Muscle of leg (tissue), 11 donors: ENCODE data around the gene USF2. TPM values are rescaled to one million over a fixed set of nuclear protein-coding genes. Genes with fewer than 3 reads are reported as not detected.

Source experiments
- DNase-seq: peaks from one replicate; pipeline ENCODE4 v3.0.0; 2013
- H3K27ac ChIP-seq: one replicate; pipeline ENCODE4 v1.5.1; 2013; ENCODE audit warnings: mild to moderate bottlenecking, low read length, control low read depth
- H3K27me3 ChIP-seq: one replicate; pipeline ENCODE4 v1.6.1; 2013; ENCODE audit warnings: low read length; ENCODE audit not compliant: control insufficient read depth, insufficient read depth
- H3K36me3 ChIP-seq: one replicate; pipeline ENCODE4 v1.6.1; 2013; ENCODE audit warnings: low read length; ENCODE audit not compliant: control insufficient read depth, insufficient read depth
- H3K4me1 ChIP-seq: one replicate; pipeline ENCODE4 v1.6.1; 2013; ENCODE audit warnings: low read length; ENCODE audit not compliant: control insufficient read depth, insufficient read depth
- H3K4me3 ChIP-seq: one replicate; pipeline ENCODE4 v1.5.1; 2013; ENCODE audit warnings: low read length, control low read depth
- H3K9me3 ChIP-seq: replicated peaks from 2 replicates; pipeline ENCODE4 v1.6.1; 2013; ENCODE audit warnings: low read depth, low read length; ENCODE audit not compliant: control insufficient read depth
- WGBS: methylation state at CpG from one replicate; pipeline ENCODE4 v1.1.5; 2013; ENCODE audit warnings: missing lambda C conversion rate; ENCODE audit not compliant: insufficient coverage; 5-methylcytosine and 5-hydroxymethylcytosine counted together
- polyA plus RNA-seq, 8 donors: library from polyadenylated mRNA; unstranded; fragments of 120-200 nt; gene quantifications; one replicate each; pipeline versions ENCODE4 v1.2.1 to v1.2.3, GENCODE V29; 2013; ENCODE audit warnings: inconsistent platforms in 1 of 8, low replicate concordance in 1 of 8; ENCODE audit not compliant: insufficient read length in 8 of 8, insufficient read depth in 1 of 8
- total RNA-seq: library from RNA; stranded (reverse); fragments of 120-200 nt; gene quantifications from one replicate; pipeline ENCODE4 v1.2.4, GENCODE V29; 2013

The USF2 gene
- total and polyA plus RNA-seq, 9 donors = 44.9 to 132 (median 107) TPM

GRCh38 chr19:35272954-35273649, 4.3 kb downstream of the USF2 start:
- H3K27me3 ChIP-seq = no peaks in the 10 kb centered on the region
- H3K36me3 ChIP-seq = peaks cover 72% of the 10 kb centered on the region
- H3K9me3 ChIP-seq = no peaks in the 10 kb centered on the region
- 87% methylated on average over 7 of the region's 10 CpGs for WGBS
- no peak overlapping the region for H3K4me3 ChIP-seq
- peaks cover 6% of the 10 kb centered on the region for H3K4me1 ChIP-seq
- no peak overlapping the region for H3K27ac ChIP-seq
- no peak for DNase-seq

GRCh38 chr19:35273686-35274259, 5.0 kb downstream of the USF2 start:
- Histone ChIP-seq H3K4me1 (peaks cover 6% of the 10 kb centered on the region), H3K27me3 (no peaks in the 10 kb centered on the region), H3K4me3 (no peak overlapping the region), H3K9me3 (no peaks in the 10 kb centered on the region), H3K36me3 (peaks cover 72% of the 10 kb centered on the region), H3K27ac (no peak overlapping the region)
- DNase-seq = no peak
- whole genome bisulfite sequencing = 82% methylated on average over 11 of the region's 14 CpGs

- Histone ChIP-seq H3K36me3 (peaks cover 76% of the 10 kb centered on the region), H3K9me3 (no peaks in the 10 kb centered on the region), H3K4me3 (no peak overlapping the region), H3K4me1 (peaks cover 6% of the 10 kb centered on the region), H3K27me3 (no peaks in the 10 kb centered on the region), H3K27ac (no peak overlapping the region)
- WGBS = 64% methylated on average over 4 of the region's 5 CpGs
- no peak for DNase-seq
Observed at GRCh38 chr19:35274323-35274722, 5.6 kb downstream of the USF2 start.

GRCh38 chr19:35276706-35277281, 8.0 kb downstream of the USF2 start:
- DNase-seq = no peak
- no peaks in the 10 kb centered on the region for H3K9me3 ChIP-seq
- no peaks in the 10 kb centered on the region for H3K4me1 ChIP-seq
- H3K27me3 ChIP-seq = peaks cover 2% of the 10 kb centered on the region
- H3K36me3 ChIP-seq = peaks cover 64% of the 10 kb centered on the region
- H3K4me3 ChIP-seq = no peak overlapping the region
- WGBS = 91% methylated on average over 27 of the region's 28 CpGs
- no peak overlapping the region for H3K27ac ChIP-seq

- 79% methylated on average over 40 of the region's 45 CpGs for WGBS
- Histone ChIP-seq H3K4me1 (no peaks in the 10 kb centered on the region), H3K9me3 (no peaks in the 10 kb centered on the region), H3K27me3 (peaks cover 9% of the 10 kb centered on the region), H3K36me3 (peaks cover 47% of the 10 kb centered on the region), H3K27ac (no peak overlapping the region), H3K4me3 (no peak overlapping the region)
- no peak for DNase-seq
Observed at GRCh38 chr19:35278578-35279284, 10.0 kb downstream of the USF2 start.

- no peaks in the 10 kb centered on the region for H3K4me1 ChIP-seq
- WGBS = 82% methylated on average over 3 of the region's 11 CpGs
- H3K36me3 ChIP-seq = peaks cover 40% of the 10 kb centered on the region
- H3K4me3 ChIP-seq = no peak overlapping the region
- H3K27ac ChIP-seq = no peak overlapping the region
- no peak for DNase-seq
- H3K27me3 ChIP-seq = peaks cover 9% of the 10 kb centered on the region
- no peaks in the 10 kb centered on the region for H3K9me3 ChIP-seq
Observed at GRCh38 chr19:35279374-35279773, 10.6 kb downstream of the USF2 start.

GRCh38 chr19:35279985-35280821, 11.4 kb downstream of the USF2 start:
- no peak overlapping the region for H3K4me3 ChIP-seq
- H3K27ac ChIP-seq = no peak overlapping the region
- WGBS = 48% methylated on average over 5 of the region's 12 CpGs
- peaks cover 35% of the 10 kb centered on the region for H3K36me3 ChIP-seq
- no peak for DNase-seq
- H3K27me3 ChIP-seq = peaks cover 9% of the 10 kb centered on the region
- H3K4me1 ChIP-seq = no peaks in the 10 kb centered on the region
- H3K9me3 ChIP-seq = no peaks in the 10 kb centered on the region

- Histone ChIP-seq H3K4me1 (no peaks in the 10 kb centered on the region), H3K9me3 (no peaks in the 10 kb centered on the region), H3K27ac (no peak overlapping the region), H3K36me3 (peaks cover 29% of the 10 kb centered on the region), H3K4me3 (no peak overlapping the region), H3K27me3 (peaks cover 9% of the 10 kb centered on the region)
- DNase-seq = no peak
- WGBS = 65% methylated on average over 2 of the region's 4 CpGs
Observed at GRCh38 chr19:35281303-35281702, 12.5 kb downstream of the USF2 start.

- Histone ChIP-seq H3K4me3 (no peak overlapping the region), H3K4me1 (no peaks in the 10 kb centered on the region), H3K27me3 (peaks cover 9% of the 10 kb centered on the region), H3K9me3 (no peaks in the 10 kb centered on the region), H3K36me3 (peaks cover 6% of the 10 kb centered on the region), H3K27ac (no peak overlapping the region)
- DNase-seq = no peak
- 67% methylated on average over 15 of the region's 17 CpGs for WGBS
Observed at GRCh38 chr19:35284153-35285094, 15.7 kb downstream of the USF2 start.
